ENCODE measurements around the gene NOCT. TPM values are rescaled to one million over a fixed set of nuclear protein-coding genes. Genes with fewer than 3 reads are reported as not detected.
A peak's percentile ranks its signal among the peaks of the same experiment; 100 is the strongest.
"Not testable (repeated sequence)": the region's sequence is repeated elsewhere in the genome, so short reads cannot be mapped to it uniquely, and the experiment has no call there.

The NOCT gene
- total RNA-seq, 2 experiments from 2014 or later, result 9.3 to 10.4 TPM

- CTCF ChIA-PET, result interaction anchor here (0.5 to 7.7 kb wide), 3 partner anchors 11 to 427 kb away, joined by 3 to 86 read pairs (median 5); partner anchors contain the start of gene NOCT
- no peaks in the 10 kb centered on the region for H3K27me3 Mint-ChIP-seq (ENCODE audit: low read depth)
- H3K4me3 Mint-ChIP-seq, result no peak overlapping the region
- no peak overlapping the region for H3K27ac Mint-ChIP-seq
- peaks cover 9% of the 10 kb centered on the region for H3K4me1 Mint-ChIP-seq (ENCODE audit: low read depth)
- DNase-seq, result no peak
- H3K36me3 Mint-ChIP-seq (ENCODE audit: low read depth), result peaks cover 2% of the 10 kb centered on the region
- no peaks in the 10 kb centered on the region for H3K9me3 Mint-ChIP-seq
- intact Hi-C loops (cut with micrococcal nuclease), result no loop called here
Measured at GRCh38 chr4:139028191-139028661, 12.6 kb downstream of the NOCT start.

GRCh38 chr4:139029866-139030363 lies 14.3 kb downstream of the NOCT start:
- intact Hi-C loops (cut with micrococcal nuclease), result loop anchor here (1.0 to 5.0 kb wide), 8 partner anchors 53 to 622 kb away; partner anchors contain the start of gene ELF2
- H3K36me3 Mint-ChIP-seq (ENCODE audit: low read depth); H3K4me3 Mint-ChIP-seq; H3K27me3 Mint-ChIP-seq (ENCODE audit: low read depth); H3K27ac Mint-ChIP-seq; DNase-seq; H3K9me3 Mint-ChIP-seq: not testable (repeated sequence)
- peaks cover 14% of the 10 kb centered on the region for H3K4me1 Mint-ChIP-seq (ENCODE audit: low read depth)
- CTCF ChIA-PET, result interaction anchor here (0.5 to 7.7 kb wide), 39 partner anchors 8 to 480 kb away, joined by 3 to 86 read pairs (median 4); partner anchors contain the start of gene NOCT

- peaks cover 11% of the 10 kb centered on the region for H3K4me1 Mint-ChIP-seq (ENCODE audit: low read depth)
- intact Hi-C loops (cut with micrococcal nuclease), result loop anchor here (1.0 to 5.0 kb wide), 8 partner anchors 53 to 622 kb away; partner anchors contain the start of gene ELF2
- no peaks in the 10 kb centered on the region for H3K27me3 Mint-ChIP-seq (ENCODE audit: low read depth)
- peaks cover 6% of the 10 kb centered on the region for H3K36me3 Mint-ChIP-seq (ENCODE audit: low read depth)
- no peaks in the 10 kb centered on the region for H3K9me3 Mint-ChIP-seq
- no peak overlapping the region for H3K27ac Mint-ChIP-seq
- H3K4me3 Mint-ChIP-seq, result no peak overlapping the region
- DNase-seq, result peak; percentile 90
- CTCF ChIA-PET, result interaction anchor here (0.5 to 7.7 kb wide), 41 partner anchors 8 to 479 kb away, joined by 3 to 86 read pairs (median 4); partner anchors contain the start of gene NOCT
Measured at GRCh38 chr4:139030614-139031235, 15.1 kb downstream of the NOCT start.

GRCh38 chr4:139035650-139036049 lies 20.1 kb downstream of the NOCT start:
- peaks cover 10% of the 10 kb centered on the region for H3K4me1 Mint-ChIP-seq (ENCODE audit: low read depth)
- CTCF ChIA-PET, result no interaction called here
- H3K27ac Mint-ChIP-seq, result peak overlapping the region; percentile 24
- no peak for DNase-seq
- no peaks in the 10 kb centered on the region for H3K9me3 Mint-ChIP-seq
- no peaks in the 10 kb centered on the region for H3K27me3 Mint-ChIP-seq (ENCODE audit: low read depth)
- H3K4me3 Mint-ChIP-seq, result no peak overlapping the region
- H3K36me3 Mint-ChIP-seq (ENCODE audit: low read depth), result peaks cover 7% of the 10 kb centered on the region
- intact Hi-C loops (cut with micrococcal nuclease), result no loop called here

GRCh38 chr4:139036885-139037284 lies 21.3 kb downstream of the NOCT start:
- Mint-ChIP-seq H3K4me1 (ENCODE audit: low read depth) (peaks cover 12% of the 10 kb centered on the region), H3K36me3 (ENCODE audit: low read depth) (peaks cover 5% of the 10 kb centered on the region), H3K27me3 (ENCODE audit: low read depth) (no peaks in the 10 kb centered on the region), H3K4me3 (no peak overlapping the region), H3K9me3 (no peaks in the 10 kb centered on the region), H3K27ac (no peak overlapping the region)
- intact Hi-C loops (cut with micrococcal nuclease), result no loop called here
- DNase-seq, result no peak
- CTCF ChIA-PET, result no interaction called here

- Mint-ChIP-seq H3K4me3 (no peak overlapping the region), H3K27me3 (ENCODE audit: low read depth) (no peaks in the 10 kb centered on the region), H3K4me1 (ENCODE audit: low read depth) (peaks cover 12% of the 10 kb centered on the region), H3K27ac (no peak overlapping the region), H3K9me3 (no peaks in the 10 kb centered on the region), H3K36me3 (ENCODE audit: low read depth) (peaks cover 8% of the 10 kb centered on the region)
- intact Hi-C loops (cut with micrococcal nuclease), result no loop called here
- CTCF ChIA-PET, result interaction anchor here (0.7 to 1.3 kb wide), 2 partner anchors 9 to 791 kb away, joined by 4 to 7 read pairs; no protein-coding TSS in a partner anchor
- no peak for DNase-seq
Measured at GRCh38 chr4:139038874-139039443, 23.4 kb downstream of the NOCT start.

- intact Hi-C loops (cut with micrococcal nuclease), result no loop called here
- no peak overlapping the region for H3K27ac Mint-ChIP-seq
- CTCF ChIA-PET, result interaction anchor here (1.0 to 4.6 kb wide), 2 partner anchors 9 to 11 kb away, joined by 4 to 35 read pairs; no protein-coding TSS in a partner anchor
- no peak for DNase-seq
- peaks cover 10% of the 10 kb centered on the region for H3K4me1 Mint-ChIP-seq (ENCODE audit: low read depth)
- H3K27me3 Mint-ChIP-seq (ENCODE audit: low read depth), result no peaks in the 10 kb centered on the region
- no peak overlapping the region for H3K4me3 Mint-ChIP-seq
- H3K9me3 Mint-ChIP-seq, result no peaks in the 10 kb centered on the region
- peaks cover 17% of the 10 kb centered on the region for H3K36me3 Mint-ChIP-seq (ENCODE audit: low read depth)
Measured at GRCh38 chr4:139042981-139043460, 27.4 kb downstream of the NOCT start.

GRCh38 chr4:139044291-139044690 lies 28.7 kb downstream of the NOCT start:
- peaks cover 14% of the 10 kb centered on the region for H3K4me1 Mint-ChIP-seq (ENCODE audit: low read depth)
- intact Hi-C loops (cut with micrococcal nuclease), result no loop called here
- H3K4me3 Mint-ChIP-seq, result no peak overlapping the region
- no peak overlapping the region for H3K27ac Mint-ChIP-seq
- DNase-seq, result no peak
- CTCF ChIA-PET, result interaction anchor here (0.6 to 4.6 kb wide), 4 partner anchors 9 to 447 kb away, joined by 3 to 35 read pairs (median 4); no protein-coding TSS in a partner anchor
- H3K9me3 Mint-ChIP-seq, result no peaks in the 10 kb centered on the region
- peaks cover 25% of the 10 kb centered on the region for H3K36me3 Mint-ChIP-seq (ENCODE audit: low read depth)
- no peaks in the 10 kb centered on the region for H3K27me3 Mint-ChIP-seq (ENCODE audit: low read depth)

- peaks cover 8% of the 10 kb centered on the region for H3K4me1 Mint-ChIP-seq (ENCODE audit: low read depth)
- CTCF ChIA-PET, result no interaction called here
- H3K27ac Mint-ChIP-seq, result peak overlapping the region; percentile 36
- H3K4me3 Mint-ChIP-seq, result no peak overlapping the region
- intact Hi-C loops (cut with micrococcal nuclease), result no loop called here
- no peak for DNase-seq
- no peaks in the 10 kb centered on the region for H3K9me3 Mint-ChIP-seq
- H3K27me3 Mint-ChIP-seq (ENCODE audit: low read depth), result no peaks in the 10 kb centered on the region
- peaks cover 32% of the 10 kb centered on the region for H3K36me3 Mint-ChIP-seq (ENCODE audit: low read depth)
Measured at GRCh38 chr4:139048026-139048425, 32.4 kb downstream of the NOCT start.

- Mint-ChIP-seq H3K36me3 (ENCODE audit: low read depth) (peaks cover 38% of the 10 kb centered on the region), H3K9me3 (no peaks in the 10 kb centered on the region), H3K27me3 (ENCODE audit: low read depth) (no peaks in the 10 kb centered on the region), H3K4me1 (ENCODE audit: low read depth) (peaks cover 8% of the 10 kb centered on the region), H3K27ac (no peak overlapping the region), H3K4me3 (no peak overlapping the region)
- DNase-seq, result no peak
- CTCF ChIA-PET, result interaction anchor here (0.6 kb wide), 1 partner anchor 29 kb away, joined by 3 read pairs; no protein-coding TSS in a partner anchor
- intact Hi-C loops (cut with micrococcal nuclease), result no loop called here
Measured at GRCh38 chr4:139050446-139050845, 34.9 kb downstream of the NOCT start.

- Mint-ChIP-seq H3K27me3 (ENCODE audit: low read depth) (no peaks in the 10 kb centered on the region), H3K4me3 (no peak overlapping the region), H3K36me3 (ENCODE audit: low read depth) (peaks cover 33% of the 10 kb centered on the region), H3K4me1 (ENCODE audit: low read depth) (peaks cover 9% of the 10 kb centered on the region), H3K9me3 (no peaks in the 10 kb centered on the region), H3K27ac (no peak overlapping the region)
- no peak for DNase-seq
- intact Hi-C loops (cut with micrococcal nuclease), result no loop called here
- CTCF ChIA-PET, result interaction anchor here (1.1 kb wide), 1 partner anchor 9 kb away, joined by 6 read pairs; no protein-coding TSS in a partner anchor
Measured at GRCh38 chr4:139053909-139054308, 38.3 kb downstream of the NOCT start.

- Mint-ChIP-seq H3K36me3 (ENCODE audit: low read depth) (peaks cover 33% of the 10 kb centered on the region), H3K27me3 (ENCODE audit: low read depth) (no peaks in the 10 kb centered on the region), H3K4me1 (ENCODE audit: low read depth) (peaks cover 7% of the 10 kb centered on the region), H3K4me3 (no peak overlapping the region), H3K9me3 (no peaks in the 10 kb centered on the region), H3K27ac (no peak overlapping the region)
- DNase-seq, result no peak
- CTCF ChIA-PET, result no interaction called here
- intact Hi-C loops (cut with micrococcal nuclease), result no loop called here
Measured at GRCh38 chr4:139054791-139055505, 39.4 kb downstream of the NOCT start.
